HG02642 (cell line): ENCODE measurements around the gene PARP8.

Experiments used
- ATAC-seq: cut with Tn5 transposase; IDR thresholded peaks from one replicate; pipeline ENCODE4 v1.9.1; 2021; ENCODE audit warnings: mild to moderate bottlenecking; ENCODE audit not compliant: unreplicated experiment, poor library complexity

Gene PARP8

DNA sequence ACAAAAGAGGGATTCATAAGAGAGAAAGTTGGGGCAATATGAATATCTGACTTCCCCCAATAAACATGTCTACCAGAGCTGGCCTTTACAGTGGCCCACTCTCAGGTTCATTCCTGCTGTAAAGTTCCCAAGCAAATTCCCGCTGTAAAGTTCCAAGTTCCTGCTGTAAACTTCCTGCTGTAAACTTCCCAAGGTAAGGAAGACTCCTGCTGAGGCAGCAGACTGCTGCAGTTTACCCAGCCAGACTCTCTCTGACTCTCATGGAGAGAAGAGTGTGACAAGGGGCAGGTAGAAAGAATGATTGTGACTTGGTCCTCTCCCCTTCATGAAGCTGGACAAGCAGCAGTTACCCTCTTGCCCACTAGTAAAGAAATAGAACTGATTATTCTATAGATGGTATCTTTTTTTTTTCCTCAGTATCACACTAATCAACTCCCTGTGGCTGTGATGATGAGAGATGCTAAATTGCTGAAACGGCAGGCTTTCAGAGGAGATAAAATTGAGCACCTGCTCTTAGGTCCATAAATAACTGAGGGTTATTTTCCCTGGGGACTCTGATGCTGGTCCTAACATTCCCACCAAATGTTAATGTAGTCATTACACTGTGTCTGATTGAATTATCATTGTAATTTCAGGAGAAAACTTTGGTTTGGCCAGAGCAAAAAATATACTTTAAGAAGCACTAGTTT, 220.4 kb downstream of the PARP8 start:
- ATAC-seq, result no peak

DNA sequence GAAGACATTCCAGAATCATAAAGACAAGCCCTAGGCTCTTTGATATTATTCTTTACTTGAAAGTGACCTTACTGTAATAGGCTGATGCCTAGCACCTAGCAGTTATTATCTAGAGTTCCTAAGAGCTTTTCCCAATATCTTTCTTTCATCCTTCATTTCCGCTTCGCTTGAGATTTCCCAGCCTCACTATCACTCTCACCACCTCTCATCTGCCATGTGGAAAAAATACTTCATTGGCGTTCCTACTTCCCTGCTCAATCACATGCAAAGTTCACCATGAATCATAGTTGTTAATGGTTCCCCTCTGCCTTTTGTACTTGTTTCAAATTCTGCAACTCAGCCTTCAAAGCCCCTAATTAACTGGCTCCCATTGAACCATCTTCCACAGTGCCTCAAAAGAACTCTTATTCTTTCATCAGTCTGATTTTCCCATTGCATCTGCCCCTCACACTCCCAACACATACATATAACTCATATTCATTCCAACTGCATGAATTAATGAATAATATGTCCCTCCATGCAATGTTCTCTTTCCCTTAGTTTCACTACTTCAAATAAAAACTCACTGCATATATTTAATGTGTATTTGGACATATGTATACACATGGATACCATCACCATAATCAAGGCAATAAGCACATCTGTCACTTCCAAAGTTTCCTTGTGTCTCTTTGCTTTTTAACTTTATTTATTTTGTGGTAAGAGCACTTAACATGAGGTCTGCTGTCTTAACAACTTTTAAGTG, 221.6 kb downstream of the PARP8 start:
- no peak for ATAC-seq

DNA sequence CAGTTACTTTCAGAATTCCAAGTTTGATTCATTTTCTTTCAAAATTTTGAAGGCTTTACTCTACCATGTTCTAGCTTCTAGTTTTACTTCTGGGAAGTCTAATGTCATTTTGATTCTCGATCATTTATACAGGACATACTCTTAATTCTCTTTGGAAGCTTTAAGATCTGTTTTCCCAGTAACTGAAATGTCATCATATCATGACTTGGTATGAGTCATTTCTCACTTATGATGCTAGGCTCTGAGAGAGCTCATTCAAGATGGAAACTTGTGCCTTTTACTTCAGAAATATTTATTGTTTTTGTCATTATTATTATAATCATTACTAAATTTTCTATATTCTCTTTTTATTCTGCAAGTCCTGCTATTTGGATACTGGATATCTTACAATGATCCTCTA, 222.3 kb downstream of the PARP8 start:
- no peak for ATAC-seq

DNA sequence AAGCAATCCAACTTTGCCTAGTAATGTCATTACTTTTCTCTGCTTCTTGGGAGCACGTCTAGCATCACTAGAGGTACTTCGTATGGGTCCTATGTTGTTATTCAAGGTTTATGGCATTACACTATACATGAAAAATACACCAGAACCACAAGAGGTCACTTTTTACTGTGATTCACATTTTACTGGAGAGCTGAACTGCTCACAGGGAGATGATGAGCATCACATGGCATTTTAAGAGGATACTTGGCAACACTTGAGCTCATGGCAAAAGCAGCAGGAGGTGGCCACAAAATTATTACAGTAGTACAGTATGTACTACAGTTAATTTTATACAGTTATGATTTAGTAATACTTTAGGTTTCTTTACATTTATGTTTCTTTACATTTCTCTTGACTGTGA, 223.4 kb downstream of the PARP8 start:
- no peak for ATAC-seq
